Measurements from ENCODE around the gene COX5A. TPM values are rescaled to one million over a fixed set of nuclear protein-coding genes. Genes with fewer than 3 reads are reported as not detected.

Gene COX5A
- total and polyA plus RNA-seq, 2 of the 13 experiments (the other 11 are each of a cell fraction or from before 2014, with no cell fraction given), result 158 to 218 TPM

GRCh38 chr15:74873036-74873755, 64.7 kb downstream of the COX5A start, which contains the start of gene SCAMP2 (continued):
- TF ChIP-seq, protein P1, sequence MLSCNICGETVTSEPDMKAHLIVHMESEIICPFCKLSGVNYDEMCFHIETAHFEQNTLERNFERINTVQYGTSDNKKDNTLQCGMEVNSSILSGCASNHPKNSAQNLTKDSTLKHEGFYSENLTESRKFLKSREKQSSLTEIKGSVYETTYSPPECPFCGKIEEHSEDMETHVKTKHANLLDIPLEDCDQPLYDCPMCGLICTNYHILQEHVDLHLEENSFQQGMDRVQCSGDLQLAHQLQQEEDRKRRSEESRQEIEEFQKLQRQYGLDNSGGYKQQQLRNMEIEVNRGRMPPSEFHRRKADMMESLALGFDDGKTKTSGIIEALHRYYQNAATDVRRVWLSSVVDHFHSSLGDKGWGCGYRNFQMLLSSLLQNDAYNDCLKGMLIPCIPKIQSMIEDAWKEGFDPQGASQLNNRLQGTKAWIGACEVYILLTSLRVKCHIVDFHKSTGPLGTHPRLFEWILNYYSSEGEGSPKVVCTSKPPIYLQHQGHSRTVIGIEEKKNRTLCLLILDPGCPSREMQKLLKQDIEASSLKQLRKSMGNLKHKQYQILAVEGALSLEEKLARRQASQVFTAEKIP (CRISPR knock-in tag; IDR thresholded peaks at IDR 0.05; ENCODE audit: borderline replicate concordance), result no peak
- TF ChIP-seq SP2 (CRISPR knock-in tag; IDR thresholded peaks at IDR 0.05) (peak; percentile 93), MTF2 (CRISPR knock-in tag; IDR thresholded peaks at IDR 0.05; ENCODE audit: borderline replicate concordance) (no peak), HES4 (CRISPR knock-in tag; IDR thresholded peaks at IDR 0.05; ENCODE audit: borderline replicate concordance) (no peak), ZNF746 (CRISPR knock-in tag; IDR thresholded peaks at IDR 0.05) (no peak), ATAD3A (CRISPR knock-in tag; IDR thresholded peaks at IDR 0.05) (no peak), HDAC2 (CRISPR knock-in tag; IDR thresholded peaks at IDR 0.05) (no peak), AGO2 (optimal IDR thresholded peaks at IDR 0.05; ENCODE audit: low read depth, low read length) (peak; percentile 77), FOSL1 (CRISPR knock-in tag; IDR thresholded peaks at IDR 0.05; ENCODE audit: borderline replicate concordance) (no peak), LRRFIP1 (CRISPR knock-in tag; conservative IDR thresholded peaks at IDR 0.05) (no peak), MAFK (conservative IDR thresholded peaks at IDR 0.05 in 1 of 2, IDR thresholded peaks at IDR 0.05 in 1 of 2; ENCODE audit: low read length in 2 of 2) (no peak), DPF2 (CRISPR knock-in tag; IDR thresholded peaks at IDR 0.05; ENCODE audit: borderline replicate concordance, low read depth) (no peak), HIVEP1 (CRISPR knock-in tag; IDR thresholded peaks at IDR 0.05) (no peak), RBAK (CRISPR knock-in tag; IDR thresholded peaks at IDR 0.05) (no peak), ZBTB8A (CRISPR knock-in tag; IDR thresholded peaks at IDR 0.05; ENCODE audit: borderline replicate concordance, low read depth) (no peak), ZFP1 (CRISPR knock-in tag; IDR thresholded peaks at IDR 0.05) (no peak), PRPF4 (IDR thresholded peaks at IDR 0.05; ENCODE audit: low read depth, low read length, poor library complexity, severe bottlenecking) (no peak), ZBTB34 (CRISPR knock-in tag; IDR thresholded peaks at IDR 0.05) (no peak)
- TF ChIP-seq, protein P2, sequence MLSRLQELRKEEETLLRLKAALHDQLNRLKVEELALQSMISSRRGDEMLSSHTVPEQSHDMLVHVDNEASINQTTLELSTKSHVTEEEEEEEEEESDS (CRISPR knock-in tag; IDR thresholded peaks at IDR 0.05; ENCODE audit: borderline replicate concordance), result no peak
- TF ChIP-seq, protein P3, sequence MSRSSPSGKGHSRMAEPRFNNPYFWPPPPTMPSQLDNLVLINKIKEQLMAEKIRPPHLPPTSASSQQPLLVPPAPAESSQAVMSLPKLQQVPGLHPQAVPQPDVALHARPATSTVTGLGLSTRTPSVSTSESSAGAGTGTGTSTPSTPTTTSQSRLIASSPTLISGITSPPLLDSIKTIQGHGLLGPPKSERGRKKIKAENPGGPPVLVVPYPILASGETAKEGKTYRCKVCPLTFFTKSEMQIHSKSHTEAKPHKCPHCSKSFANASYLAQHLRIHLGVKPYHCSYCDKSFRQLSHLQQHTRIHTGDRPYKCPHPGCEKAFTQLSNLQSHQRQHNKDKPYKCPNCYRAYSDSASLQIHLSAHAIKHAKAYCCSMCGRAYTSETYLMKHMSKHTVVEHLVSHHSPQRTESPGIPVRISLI (CRISPR knock-in tag; IDR thresholded peaks at IDR 0.05; ENCODE audit: borderline replicate concordance), result no peak
- TF ChIP-seq, protein P4, sequence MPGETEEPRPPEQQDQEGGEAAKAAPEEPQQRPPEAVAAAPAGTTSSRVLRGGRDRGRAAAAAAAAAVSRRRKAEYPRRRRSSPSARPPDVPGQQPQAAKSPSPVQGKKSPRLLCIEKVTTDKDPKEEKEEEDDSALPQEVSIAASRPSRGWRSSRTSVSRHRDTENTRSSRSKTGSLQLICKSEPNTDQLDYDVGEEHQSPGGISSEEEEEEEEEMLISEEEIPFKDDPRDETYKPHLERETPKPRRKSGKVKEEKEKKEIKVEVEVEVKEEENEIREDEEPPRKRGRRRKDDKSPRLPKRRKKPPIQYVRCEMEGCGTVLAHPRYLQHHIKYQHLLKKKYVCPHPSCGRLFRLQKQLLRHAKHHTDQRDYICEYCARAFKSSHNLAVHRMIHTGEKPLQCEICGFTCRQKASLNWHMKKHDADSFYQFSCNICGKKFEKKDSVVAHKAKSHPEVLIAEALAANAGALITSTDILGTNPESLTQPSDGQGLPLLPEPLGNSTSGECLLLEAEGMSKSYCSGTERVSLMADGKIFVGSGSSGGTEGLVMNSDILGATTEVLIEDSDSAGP (CRISPR knock-in tag; IDR thresholded peaks at IDR 0.05; ENCODE audit: borderline replicate concordance), result peak; percentile 58; the same call in 1 of the 2 replicates

Measured in HepG2 (cell line).